Activated CD4-positive, alpha-beta T cell treated with anti-CD3 and anti-CD28 coated beads, Interleukin-2, amount 50 U/mL, for 16 hours (primary cell): ENCODE results near the gene SLC25A10.

Experiments
- DNase-seq: peaks from one replicate; pipeline ENCODE4 v3.0.0-alpha.2; 2020

SLC25A10 gene

DNA sequence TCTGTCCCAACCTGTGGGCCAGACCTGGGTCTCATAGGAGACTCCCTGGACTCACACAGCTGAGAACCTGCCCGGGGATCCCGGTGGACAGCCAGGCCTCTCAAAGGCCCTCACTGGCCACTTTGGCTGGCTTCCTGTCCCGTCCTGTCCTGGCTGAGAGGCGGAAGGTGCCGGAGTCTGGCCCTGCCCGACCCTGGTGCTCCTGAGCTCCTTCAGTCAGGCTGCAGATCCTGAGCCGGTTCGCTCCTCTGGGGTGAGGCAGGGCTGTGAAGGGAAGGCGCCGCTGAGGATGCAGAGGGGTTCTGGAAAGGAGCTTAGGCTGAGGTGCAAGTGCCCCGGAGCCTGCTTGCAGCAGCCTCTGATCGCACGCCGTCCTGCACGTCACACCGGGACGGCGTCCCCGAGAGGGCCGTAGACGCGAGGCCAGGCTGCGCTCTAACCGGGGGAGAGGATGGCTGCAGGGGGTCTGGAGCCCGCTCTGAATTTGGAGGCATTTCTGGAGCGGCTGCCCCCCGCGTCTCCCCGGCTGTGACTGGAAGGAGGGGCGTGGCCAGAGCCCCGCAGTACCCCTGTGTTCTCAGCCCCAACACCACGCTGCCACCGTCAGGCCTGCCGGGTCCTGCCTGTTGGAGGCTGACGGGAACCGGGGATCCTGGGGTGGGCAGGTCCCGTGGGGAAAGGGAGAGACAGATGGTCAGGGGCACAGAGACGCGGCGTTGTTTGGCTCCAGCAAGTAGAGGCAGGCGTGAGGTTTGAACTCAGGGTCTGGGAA, 24.1 kb upstream of the SLC25A10 start:
- no peak for DNase-seq

DNA sequence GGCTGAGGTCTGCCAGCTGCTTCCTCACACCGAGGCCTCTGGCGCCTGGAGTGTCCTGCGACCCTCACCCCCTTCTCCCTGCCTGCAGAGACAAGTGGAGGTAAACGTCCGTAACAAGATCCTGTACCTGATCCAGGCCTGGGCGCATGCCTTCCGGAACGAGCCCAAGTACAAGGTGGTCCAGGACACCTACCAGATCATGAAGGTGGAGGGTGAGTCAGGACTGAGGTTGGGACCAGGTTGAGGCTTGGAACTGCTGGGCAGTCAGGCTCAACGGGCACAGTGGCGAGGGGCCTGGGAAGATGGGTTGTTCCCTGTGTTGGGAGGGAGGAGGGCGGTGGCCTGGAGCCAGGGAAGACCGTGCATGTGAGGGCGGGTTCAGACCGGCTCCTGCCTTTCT, 23.5 kb upstream of the SLC25A10 start:
- no peak for DNase-seq

GRCh38 chr17:81690066-81690465, 22.0 kb upstream of the SLC25A10 start:
- no peak for DNase-seq

GRCh38 chr17:81690549-81690948, 21.5 kb upstream of the SLC25A10 start:
- no peak for DNase-seq

DNA sequence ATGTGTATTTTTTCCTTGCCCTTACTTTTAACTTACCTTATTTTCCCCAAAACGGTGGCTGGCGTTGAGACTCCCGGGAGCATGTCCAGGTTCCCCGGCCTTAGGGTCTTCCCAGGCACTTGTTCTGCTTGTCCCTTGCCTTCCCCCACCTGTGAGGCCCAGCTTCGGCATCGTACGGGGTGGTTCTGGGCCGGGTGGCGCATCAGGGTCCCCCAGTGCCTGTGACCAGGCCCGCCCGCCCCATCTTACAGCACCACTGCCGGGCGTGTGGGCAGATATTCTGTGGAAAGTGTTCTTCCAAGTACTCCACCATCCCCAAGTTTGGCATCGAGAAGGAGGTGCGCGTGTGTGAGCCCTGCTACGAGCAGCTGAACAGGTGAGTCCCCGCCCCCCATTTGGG, 20.9 kb upstream of the SLC25A10 start:
- DNase-seq: no peak

DNA sequence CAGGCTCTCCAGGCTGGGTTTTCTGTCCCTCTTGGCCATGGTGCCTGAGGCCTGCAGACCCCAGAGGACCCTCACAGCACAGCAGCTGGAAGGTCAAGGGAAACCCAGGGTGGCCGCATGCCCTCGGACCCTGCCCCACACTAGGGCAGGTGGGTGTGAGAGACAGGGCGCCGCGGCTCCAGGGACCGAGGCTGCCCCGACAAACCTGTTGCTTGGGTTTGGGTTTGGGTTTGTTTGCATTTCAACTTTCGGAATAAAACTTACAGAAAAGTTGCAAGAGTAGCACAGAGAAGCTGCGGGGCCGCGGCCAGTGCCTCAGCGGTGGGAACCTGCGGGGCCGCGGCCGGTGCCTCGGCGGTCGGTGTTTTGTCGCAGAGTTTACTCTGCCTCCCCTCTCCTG, 20.5 kb upstream of the SLC25A10 start:
- no peak for DNase-seq

DNA sequence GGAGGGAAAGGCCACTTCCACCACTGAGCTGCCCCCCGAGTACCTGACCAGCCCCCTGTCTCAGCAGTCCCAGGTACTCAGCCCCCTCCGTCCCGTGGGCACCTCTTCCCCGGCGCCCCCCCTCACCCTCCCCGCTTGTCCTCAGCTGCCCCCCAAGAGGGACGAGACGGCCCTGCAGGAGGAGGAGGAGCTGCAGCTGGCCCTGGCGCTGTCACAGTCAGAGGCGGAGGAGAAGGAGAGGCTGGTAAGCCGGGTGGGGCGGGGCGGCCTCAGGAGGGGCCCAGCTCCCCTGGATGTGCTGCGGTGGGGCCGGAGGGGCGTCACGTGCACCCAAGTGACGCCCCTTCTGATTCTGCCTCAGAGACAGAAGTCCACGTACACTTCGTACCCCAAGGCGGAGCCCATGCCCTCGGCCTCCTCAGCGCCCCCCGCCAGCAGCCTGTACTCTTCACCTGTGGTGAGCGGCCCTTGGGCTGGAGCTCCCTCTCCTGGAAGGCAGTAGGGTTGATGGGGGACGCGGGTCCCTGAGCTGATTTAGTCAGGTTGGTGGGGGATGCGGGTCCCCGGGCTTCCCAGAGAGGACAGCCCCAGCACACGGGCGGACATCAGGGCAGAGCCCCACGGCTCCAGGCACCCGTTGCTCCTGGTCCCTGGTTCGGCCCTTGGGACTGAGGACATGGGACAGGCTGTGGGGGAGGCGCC, 18.4 kb upstream of the SLC25A10 start:
- DNase-seq: no peak

GRCh38 chr17:81694810-81695209, 17.3 kb upstream of the SLC25A10 start:
- no peak for DNase-seq

DNA sequence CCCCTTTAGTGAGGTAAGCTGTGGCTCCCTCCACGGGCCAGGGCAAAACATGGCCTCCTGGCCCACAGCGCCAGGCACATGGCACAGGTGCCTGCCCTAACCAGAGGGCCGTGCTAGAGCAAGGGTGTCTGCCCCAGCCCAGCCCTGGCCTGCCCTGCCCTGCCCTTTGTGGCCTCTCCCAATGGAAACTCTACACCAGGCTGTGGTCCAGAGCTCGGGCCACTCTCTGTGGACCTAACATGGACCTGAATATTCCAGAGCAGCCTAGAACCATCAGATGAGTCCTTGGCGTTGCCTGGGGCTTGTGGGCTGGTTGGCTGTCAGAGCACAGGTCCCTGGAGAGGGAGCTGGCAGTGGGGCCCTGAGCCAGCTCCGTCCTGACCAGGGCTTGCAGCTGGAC, 16.9 kb upstream of the SLC25A10 start:
- DNase-seq: no peak

- no peak for DNase-seq
Measured at GRCh38 chr17:81695801-81696200, 16.3 kb upstream of the SLC25A10 start.

- no peak for DNase-seq
Measured at GRCh38 chr17:81696218-81696941, 15.7 kb upstream of the SLC25A10 start.

DNA sequence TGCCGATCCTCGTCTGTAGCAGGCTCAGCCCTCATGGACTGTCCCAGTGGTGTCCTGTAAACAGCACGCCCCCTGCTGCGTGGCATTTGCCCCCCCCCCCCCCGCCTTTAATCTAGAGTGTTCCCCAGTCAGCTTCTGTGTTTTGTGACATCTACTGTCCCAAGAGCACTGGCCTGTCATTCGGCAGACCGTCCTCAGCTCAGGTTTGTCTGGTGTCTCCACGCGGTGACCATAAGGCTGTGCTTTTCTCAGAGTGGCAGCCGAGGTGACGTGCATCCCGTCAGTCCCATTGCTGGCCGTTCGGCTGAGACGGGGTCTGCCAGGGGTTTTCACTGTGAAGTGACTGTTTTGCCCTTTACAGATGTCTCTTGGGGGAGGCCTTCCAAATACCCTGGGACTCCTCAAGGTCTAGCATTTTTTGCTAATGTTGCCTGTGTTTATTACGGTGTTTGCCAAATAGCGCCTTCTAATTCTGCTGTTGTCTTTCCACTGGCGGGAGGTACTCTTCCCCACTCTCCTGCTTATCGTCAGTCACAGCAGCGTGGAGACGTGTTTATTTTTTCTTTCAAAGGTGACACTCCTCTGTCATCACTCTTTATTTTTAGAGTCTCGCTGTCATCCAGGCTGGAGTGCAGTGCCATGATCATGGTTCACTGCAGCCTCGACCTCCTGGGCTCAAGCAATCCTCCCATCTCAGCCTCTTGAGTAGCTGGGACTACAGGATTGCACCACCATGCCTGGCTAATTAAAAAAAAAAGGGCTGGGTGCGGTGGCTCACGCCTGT, 14.6 kb upstream of the SLC25A10 start:
- no peak for DNase-seq

DNA sequence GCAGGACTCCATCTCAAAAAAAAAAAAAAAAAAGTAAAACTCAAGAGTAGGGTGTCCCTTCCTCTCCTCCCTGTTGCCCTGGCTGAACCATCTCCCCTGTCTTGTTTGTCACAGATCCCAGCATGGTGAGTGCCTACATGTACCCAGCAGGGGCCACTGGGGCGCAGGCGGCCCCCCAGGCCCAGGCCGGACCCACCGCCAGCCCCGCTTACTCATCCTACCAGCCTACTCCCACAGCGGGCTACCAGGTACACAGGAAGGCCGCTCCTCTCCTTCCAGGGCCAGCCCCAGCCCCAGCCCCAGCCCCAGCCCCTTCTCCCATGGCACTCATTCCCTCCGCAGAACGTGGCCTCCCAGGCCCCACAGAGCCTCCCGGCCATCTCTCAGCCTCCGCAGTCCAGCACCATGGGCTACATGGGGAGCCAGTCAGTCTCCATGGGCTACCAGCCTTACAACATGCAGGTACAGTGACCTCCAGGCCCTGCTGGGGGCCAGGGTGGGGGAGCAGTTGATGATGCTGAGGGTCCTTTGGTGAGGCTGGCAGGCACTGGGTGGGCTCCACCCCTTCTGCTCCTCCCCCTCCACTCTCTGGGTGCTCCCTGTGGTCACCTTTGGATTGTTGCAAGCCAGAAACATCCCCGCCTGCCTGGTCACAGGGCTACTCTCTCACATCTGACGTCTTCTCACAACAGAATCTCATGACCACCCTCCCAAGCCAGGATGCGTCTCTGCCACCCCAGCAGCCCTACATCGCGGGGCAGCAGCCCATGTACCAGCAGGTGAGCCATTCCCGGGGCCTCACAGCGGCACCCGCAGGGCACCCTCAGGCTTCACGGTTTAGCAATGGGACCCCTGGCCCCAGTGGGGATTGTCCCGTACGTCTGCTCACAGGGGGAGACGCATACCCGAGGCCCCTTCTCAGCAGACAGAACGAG, 11.5 kb upstream of the SLC25A10 start:
- no peak for DNase-seq

DNA sequence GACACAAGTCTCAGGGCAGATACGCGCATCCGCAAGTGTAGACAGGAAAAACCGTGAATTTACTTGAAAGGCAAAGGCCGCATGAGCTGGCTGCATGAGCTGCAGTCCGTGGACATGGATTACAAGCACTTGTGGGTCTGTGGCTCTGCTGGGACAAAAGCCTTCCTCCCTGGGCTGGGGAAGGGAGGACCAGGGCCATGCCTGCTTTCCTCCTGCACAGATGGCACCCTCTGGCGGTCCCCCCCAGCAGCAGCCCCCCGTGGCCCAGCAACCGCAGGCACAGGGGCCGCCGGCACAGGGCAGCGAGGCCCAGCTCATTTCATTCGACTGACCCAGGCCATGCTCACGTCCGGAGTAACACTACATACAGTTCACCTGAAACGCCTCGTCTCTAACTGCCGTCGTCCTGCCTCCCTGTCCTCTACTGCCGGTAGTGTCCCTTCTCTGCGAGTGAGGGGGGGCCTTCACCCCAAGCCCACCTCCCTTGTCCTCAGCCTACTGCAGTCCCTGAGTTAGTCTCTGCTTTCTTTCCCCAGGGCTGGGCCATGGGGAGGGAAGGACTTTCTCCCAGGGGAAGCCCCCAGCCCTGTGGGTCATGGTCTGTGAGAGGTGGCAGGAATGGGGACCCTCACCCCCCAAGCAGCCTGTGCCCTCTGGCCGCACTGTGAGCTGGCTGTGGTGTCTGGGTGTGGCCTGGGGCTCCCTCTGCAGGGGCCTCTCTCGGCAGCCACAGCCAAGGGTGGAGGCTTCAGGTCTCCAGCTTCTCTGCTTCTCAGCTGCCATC, 10.6 kb upstream of the SLC25A10 start:
- DNase-seq: peak; percentile 33

GRCh38 chr17:81702934-81703746, 8.9 kb upstream of the SLC25A10 start, which contains the start of gene MRPL12:
TSS of gene MRPL12 (plus strand) at chr17:81703367. CDS start at chr17:81703502, 135 bp downstream.
- peak; percentile 94 for DNase-seq

DNA sequence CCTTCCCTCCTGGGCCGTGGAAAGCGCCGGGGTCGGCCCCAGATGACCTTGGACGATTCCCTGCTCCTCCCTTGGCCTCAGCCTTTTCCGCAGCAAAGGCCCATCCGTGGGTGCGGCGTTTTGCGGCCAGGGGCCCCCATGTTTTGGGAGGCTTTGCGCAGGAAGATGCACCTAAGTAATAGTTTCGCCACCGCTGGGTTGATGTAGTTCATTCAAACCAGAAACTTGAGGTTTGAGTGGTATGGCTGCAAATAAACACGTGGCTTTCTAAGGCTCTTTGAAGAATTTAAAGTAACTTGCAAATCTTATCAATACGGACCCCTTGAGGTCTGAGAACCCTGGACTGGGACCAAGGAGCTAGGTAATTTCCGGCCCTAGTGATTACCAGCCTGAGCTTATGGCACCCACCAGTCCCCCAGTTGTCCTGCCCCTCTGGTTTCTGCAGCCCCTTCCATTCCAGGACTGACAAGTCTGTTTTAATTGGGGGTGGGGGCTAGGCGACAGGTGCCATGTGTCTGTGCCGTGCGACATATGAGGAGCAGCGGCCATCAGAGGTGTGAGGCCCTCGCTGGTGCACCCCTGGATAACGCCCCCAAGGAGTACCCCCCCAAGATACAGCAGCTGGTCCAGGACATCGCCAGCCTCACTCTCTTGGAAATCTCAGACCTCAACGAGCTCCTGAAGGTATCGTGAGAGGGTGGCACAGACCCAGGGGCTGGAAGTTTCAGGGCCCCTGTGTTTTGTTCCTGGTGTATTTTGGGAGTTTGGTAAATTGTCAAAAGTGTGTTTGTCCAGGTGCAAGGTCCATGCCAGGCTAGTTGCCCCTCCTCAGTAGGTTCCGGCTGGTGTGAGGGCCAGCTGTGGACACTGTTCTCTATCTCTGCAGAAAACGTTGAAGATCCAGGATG, 8.1 kb upstream of the SLC25A10 start:
- DNase-seq: no peak

DNA sequence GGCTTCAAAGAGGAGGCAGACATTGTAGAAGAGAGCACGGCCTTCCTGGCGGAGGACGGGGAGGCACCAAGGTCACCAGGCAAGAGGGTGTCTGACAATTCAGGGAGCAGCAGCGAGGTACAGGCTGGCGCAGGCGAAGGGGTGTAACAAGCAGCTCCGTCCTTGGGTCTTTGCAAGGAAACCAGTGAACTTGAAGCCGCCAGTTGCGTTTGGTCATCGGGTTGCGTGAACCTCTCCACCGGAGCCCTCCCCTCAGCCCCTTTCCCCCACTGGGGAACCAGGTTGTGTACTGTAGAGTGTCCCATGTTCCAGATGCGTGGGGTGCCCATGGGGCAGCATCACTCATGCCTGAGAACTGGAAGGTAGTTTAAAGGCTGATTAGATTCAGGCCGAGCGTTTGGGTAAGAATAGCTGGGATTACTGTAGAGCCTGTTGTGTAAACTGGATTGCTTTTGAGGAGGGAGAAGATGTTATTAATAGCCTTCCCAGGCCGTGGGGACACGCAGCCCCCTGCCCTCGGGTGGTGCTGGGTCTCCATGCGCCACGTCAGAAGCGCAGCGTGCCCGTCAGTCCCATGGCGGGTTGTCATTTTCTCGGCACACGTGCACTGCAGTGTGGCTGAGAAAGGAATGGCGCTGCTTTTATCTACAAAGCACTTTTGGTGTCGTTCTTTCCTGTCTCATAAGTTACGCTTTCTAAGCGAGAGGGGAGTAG, 6.4 kb upstream of the SLC25A10 start:
- DNase-seq: no peak

- no peak for DNase-seq
Measured at GRCh38 chr17:81706232-81706611, 5.9 kb upstream of the SLC25A10 start.
